ENCODE data around the gene CERS1.

The CERS1 gene

DNA sequence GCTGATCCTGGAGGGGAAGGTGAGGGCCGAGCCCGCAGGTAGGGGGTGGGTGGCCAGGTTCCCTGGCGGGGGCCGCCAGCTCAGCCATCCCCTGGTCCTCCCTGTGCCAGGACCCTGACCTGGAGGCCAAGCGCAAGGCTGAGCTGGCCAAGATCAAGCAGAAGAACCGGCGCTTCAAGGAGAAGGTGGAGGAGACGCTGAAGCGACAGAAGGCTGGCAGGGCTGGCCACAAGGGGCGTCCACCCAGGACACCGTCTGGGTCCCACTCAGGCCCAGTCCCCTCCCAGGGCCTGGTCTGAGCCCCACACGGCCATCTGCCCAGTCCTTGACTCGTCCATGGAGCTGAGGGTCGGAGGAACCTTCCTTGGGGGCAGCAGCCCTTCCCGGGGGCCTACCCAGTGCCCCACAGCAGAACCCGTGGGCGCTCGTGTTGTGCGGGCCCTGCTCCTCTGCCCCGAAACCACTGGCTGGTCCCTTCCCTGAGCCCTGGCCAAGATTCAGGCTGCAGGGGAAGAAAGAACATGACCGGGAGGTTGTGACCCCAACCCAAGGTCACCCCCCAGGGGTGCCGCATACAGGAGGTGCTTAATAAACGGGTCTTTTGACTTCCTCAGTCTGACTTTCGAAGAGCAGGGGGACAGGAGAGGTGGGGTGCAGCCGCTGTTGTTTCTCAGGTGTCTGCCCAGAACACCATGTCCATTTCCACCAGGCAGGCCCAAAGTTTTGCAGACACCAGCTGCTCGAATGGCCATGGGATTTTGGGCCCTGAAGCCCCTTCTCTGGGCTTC is 32.3 kb upstream of the CERS1 start:
- H3K9me3 ChIP-seq (ENCODE audit: insufficient read depth, low read length) = no peaks in the 10 kb centered on the region
- H3K36me3 ChIP-seq (ENCODE audit: insufficient read depth, insufficient read length, low read length) = peaks cover 78% of the 10 kb centered on the region
- TF ChIP-seq YY1 (IDR thresholded peaks at IDR 0.05; ENCODE audit: insufficient read depth, insufficient read length) = no peak
- no peak for TF ChIP-seq ZNF274 (IDR thresholded peaks at IDR 0.05; ENCODE audit: low read depth, low read length)
- TF ChIP-seq SUZ12 (IDR thresholded peaks at IDR 0.05; ENCODE audit: extremely low read depth, insufficient read depth, insufficient read length) = no peak
- H3K9ac ChIP-seq (ENCODE audit: insufficient read length, low read depth) = no peak overlapping the region
- no peaks in the 10 kb centered on the region for H3K27me3 ChIP-seq (ENCODE audit: insufficient read depth, insufficient read length)
- H3K4me1 ChIP-seq (ENCODE audit: insufficient read depth, insufficient read length) = peaks cover 8% of the 10 kb centered on the region
- DNase-seq (ENCODE audit: low read depth, low spot score) = no peak
- no peak overlapping the region for H3K4me3 ChIP-seq (ENCODE audit: insufficient read length, low read depth)

GRCh38 chr19:18924684-18925213 is 28.8 kb upstream of the CERS1 start:
- H3K9ac ChIP-seq (ENCODE audit: insufficient read length, low read depth) = no peak overlapping the region
- H3K36me3 ChIP-seq (ENCODE audit: insufficient read depth, insufficient read length, low read length) = peaks cover 87% of the 10 kb centered on the region
- no peak for DNase-seq (ENCODE audit: low read depth, low spot score)
- no peaks in the 10 kb centered on the region for H3K9me3 ChIP-seq (ENCODE audit: insufficient read depth, low read length)
- TF ChIP-seq ZNF274 (IDR thresholded peaks at IDR 0.05; ENCODE audit: low read depth, low read length) (no peak), SUZ12 (IDR thresholded peaks at IDR 0.05; ENCODE audit: extremely low read depth, insufficient read depth, insufficient read length) (no peak), YY1 (IDR thresholded peaks at IDR 0.05; ENCODE audit: insufficient read depth, insufficient read length) (no peak)
- H3K4me3 ChIP-seq (ENCODE audit: insufficient read length, low read depth) = no peak overlapping the region
- H3K4me1 ChIP-seq (ENCODE audit: insufficient read depth, insufficient read length) = peaks cover 4% of the 10 kb centered on the region
- H3K27me3 ChIP-seq (ENCODE audit: insufficient read depth, insufficient read length) = no peaks in the 10 kb centered on the region

GRCh38 chr19:18922228-18922985 is 26.4 kb upstream of the CERS1 start:
- TF ChIP-seq ZNF274 (IDR thresholded peaks at IDR 0.05; ENCODE audit: low read depth, low read length) (no peak), YY1 (IDR thresholded peaks at IDR 0.05; ENCODE audit: insufficient read depth, insufficient read length) (no peak), SUZ12 (IDR thresholded peaks at IDR 0.05; ENCODE audit: extremely low read depth, insufficient read depth, insufficient read length) (no peak)
- H3K9me3 ChIP-seq (ENCODE audit: insufficient read depth, low read length) = no peaks in the 10 kb centered on the region
- no peak overlapping the region for H3K9ac ChIP-seq (ENCODE audit: insufficient read length, low read depth)
- DNase-seq (ENCODE audit: low read depth, low spot score) = no peak
- no peaks in the 10 kb centered on the region for H3K27me3 ChIP-seq (ENCODE audit: insufficient read depth, insufficient read length)
- peaks cover 64% of the 10 kb centered on the region for H3K36me3 ChIP-seq (ENCODE audit: insufficient read depth, insufficient read length, low read length)
- H3K4me3 ChIP-seq (ENCODE audit: insufficient read length, low read depth) = no peak overlapping the region
- peaks cover 4% of the 10 kb centered on the region for H3K4me1 ChIP-seq (ENCODE audit: insufficient read depth, insufficient read length)

DNA sequence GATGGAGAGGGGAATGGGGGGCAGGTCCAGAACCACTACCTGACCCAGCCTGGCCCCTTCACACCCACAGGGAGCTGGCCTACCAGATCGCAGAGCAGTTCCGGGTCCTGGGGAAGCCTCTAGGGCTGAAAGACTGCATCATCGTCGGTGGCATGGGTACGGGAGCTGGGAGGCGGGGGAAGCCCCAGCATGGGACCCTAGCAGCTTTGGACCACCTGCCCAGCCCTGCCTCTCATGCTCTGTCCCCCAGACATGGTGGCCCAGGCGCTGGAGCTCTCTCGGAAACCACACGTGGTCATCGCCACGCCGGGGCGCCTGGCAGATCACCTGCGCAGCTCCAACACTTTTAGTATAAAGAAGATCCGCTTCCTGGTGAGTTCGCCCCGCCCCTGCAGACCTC is 25.6 kb upstream of the CERS1 start:
- H3K27me3 ChIP-seq (ENCODE audit: insufficient read depth, insufficient read length) = no peaks in the 10 kb centered on the region
- no peak overlapping the region for H3K4me3 ChIP-seq (ENCODE audit: insufficient read length, low read depth)
- no peak for DNase-seq (ENCODE audit: low read depth, low spot score)
- no peak overlapping the region for H3K9ac ChIP-seq (ENCODE audit: insufficient read length, low read depth)
- no peak for TF ChIP-seq YY1 (IDR thresholded peaks at IDR 0.05; ENCODE audit: insufficient read depth, insufficient read length)
- TF ChIP-seq ZNF274 (IDR thresholded peaks at IDR 0.05; ENCODE audit: low read depth, low read length) = no peak
- TF ChIP-seq SUZ12 (IDR thresholded peaks at IDR 0.05; ENCODE audit: extremely low read depth, insufficient read depth, insufficient read length) = no peak
- H3K9me3 ChIP-seq (ENCODE audit: insufficient read depth, low read length) = no peaks in the 10 kb centered on the region
- H3K36me3 ChIP-seq (ENCODE audit: insufficient read depth, insufficient read length, low read length) = peaks cover 62% of the 10 kb centered on the region
- H3K4me1 ChIP-seq (ENCODE audit: insufficient read depth, insufficient read length) = peaks cover 4% of the 10 kb centered on the region

- peaks cover 55% of the 10 kb centered on the region for H3K36me3 ChIP-seq (ENCODE audit: insufficient read depth, insufficient read length, low read length)
- peak overlapping the region; percentile 94 for H3K4me3 ChIP-seq (ENCODE audit: insufficient read length, low read depth)
- peaks cover 4% of the 10 kb centered on the region for H3K4me1 ChIP-seq (ENCODE audit: insufficient read depth, insufficient read length)
- DNase-seq (ENCODE audit: low read depth, low spot score) = no peak
- no peaks in the 10 kb centered on the region for H3K9me3 ChIP-seq (ENCODE audit: insufficient read depth, low read length)
- TF ChIP-seq YY1 (IDR thresholded peaks at IDR 0.05; ENCODE audit: insufficient read depth, insufficient read length) (no peak), SUZ12 (IDR thresholded peaks at IDR 0.05; ENCODE audit: extremely low read depth, insufficient read depth, insufficient read length) (no peak), ZNF274 (IDR thresholded peaks at IDR 0.05; ENCODE audit: low read depth, low read length) (no peak)
- H3K9ac ChIP-seq (ENCODE audit: insufficient read length, low read depth) = peak overlapping the region; percentile 92
- H3K27me3 ChIP-seq (ENCODE audit: insufficient read depth, insufficient read length) = no peaks in the 10 kb centered on the region
These were observed 24.4 kb upstream of the CERS1 start for GRCh38 chr19:18920400-18920799.

DNA sequence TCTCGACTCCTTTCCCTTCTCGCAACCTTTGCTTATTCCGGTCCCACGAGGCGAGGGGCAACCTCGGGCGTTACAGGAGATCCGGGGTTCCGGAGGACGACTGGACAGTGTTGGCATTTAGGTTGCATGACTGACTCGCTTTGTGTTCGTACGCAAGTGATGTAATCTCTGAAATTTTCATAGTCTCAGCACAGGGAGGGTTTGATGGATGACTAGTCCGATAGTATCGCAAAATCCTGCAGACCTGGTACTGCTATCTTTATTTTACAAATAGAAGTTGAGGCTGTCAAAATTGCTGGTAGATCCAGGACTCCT is 23.9 kb upstream of the CERS1 start:
- Histone ChIP-seq H3K4me3 (ENCODE audit: insufficient read length, low read depth) (peak overlapping the region; percentile 94), H3K27me3 (ENCODE audit: insufficient read depth, insufficient read length) (no peaks in the 10 kb centered on the region), H3K36me3 (ENCODE audit: insufficient read depth, insufficient read length, low read length) (peaks cover 58% of the 10 kb centered on the region), H3K9ac (ENCODE audit: insufficient read length, low read depth) (peak overlapping the region; percentile 92), H3K4me1 (ENCODE audit: insufficient read depth, insufficient read length) (peaks cover 4% of the 10 kb centered on the region), H3K9me3 (ENCODE audit: insufficient read depth, low read length) (no peaks in the 10 kb centered on the region)
- no peak for DNase-seq (ENCODE audit: low read depth, low spot score)
- no peak for TF ChIP-seq ZNF274 (IDR thresholded peaks at IDR 0.05; ENCODE audit: low read depth, low read length)
- TF ChIP-seq SUZ12 (IDR thresholded peaks at IDR 0.05; ENCODE audit: extremely low read depth, insufficient read depth, insufficient read length) = no peak
- TF ChIP-seq YY1 (IDR thresholded peaks at IDR 0.05; ENCODE audit: insufficient read depth, insufficient read length) = no peak

Data from NT2/D1 (cell line).